AG04450 (cell line): ENCODE data around the gene FAM89A. TPM values are rescaled to one million over a fixed set of nuclear protein-coding genes. Genes with fewer than 3 reads are reported as not detected.
"Not testable (repeated sequence)": the region's sequence is repeated elsewhere in the genome, so short reads cannot be mapped to it uniquely, and the experiment has no call there.

Source experiments
- CTCF ChIA-PET: fragments of 300-600, 350-600 bp; formaldehyde crosslinking; extraction: SDS; loops from one replicate; lab custom pipeline; 2022; ENCODE audit warnings: antibody characterized with exemption, inconsistent platforms; lab: Charles Lee
- POLR2A ChIA-PET: fragments of 350-600 bp; formaldehyde crosslinking; extraction: SDS; loops from one replicate; lab custom pipeline; 2021; ENCODE audit warnings: antibody characterized with exemption, inconsistent platforms; lab: Yijun Ruan, JAX
- DNase-seq: peaks from one replicate; pipeline ENCODE4 v3.0.0-alpha.2; 2011; ENCODE audit warnings: low read depth, low spot score
- H3K27ac ChIP-seq: one replicate; pipeline ENCODE4 v1.5.1; 2012; ENCODE audit warnings: low read depth, low read length, control low read depth
- H3K27me3 ChIP-seq: one replicate; pipeline ENCODE4 v1.6.0; 2012; ENCODE audit warnings: low read length; ENCODE audit not compliant: control insufficient read depth, insufficient read depth
- H3K4me3 ChIP-seq: 2 replicates; pipeline ENCODE4 v1.5.1; 2011; ENCODE audit warnings: mild to moderate bottlenecking, low read depth, low read length, control low read depth
- H3K9me3 ChIP-seq: 2 replicates; pipeline ENCODE4 v1.5.1; 2012; ENCODE audit warnings: low read length; ENCODE audit not compliant: control insufficient read depth, insufficient read depth
- CTCF ChIP-seq: IDR thresholded peaks from 2 replicates; pipeline ENCODE4 v1.5.1; 2011; ENCODE audit warnings: low read depth, low read length, control low read depth, inconsistent platforms
- polyA plus RNA-seq: library from polyadenylated mRNA; depleted of rRNA; stranded (reverse); fragments of >200 nt; gene quantifications from 2 replicates; pipeline ENCODE4 v1.2.3, GENCODE V29; 2011

Gene FAM89A
- polyA plus RNA-seq, 1 experiment: 13.8 TPM

DNA sequence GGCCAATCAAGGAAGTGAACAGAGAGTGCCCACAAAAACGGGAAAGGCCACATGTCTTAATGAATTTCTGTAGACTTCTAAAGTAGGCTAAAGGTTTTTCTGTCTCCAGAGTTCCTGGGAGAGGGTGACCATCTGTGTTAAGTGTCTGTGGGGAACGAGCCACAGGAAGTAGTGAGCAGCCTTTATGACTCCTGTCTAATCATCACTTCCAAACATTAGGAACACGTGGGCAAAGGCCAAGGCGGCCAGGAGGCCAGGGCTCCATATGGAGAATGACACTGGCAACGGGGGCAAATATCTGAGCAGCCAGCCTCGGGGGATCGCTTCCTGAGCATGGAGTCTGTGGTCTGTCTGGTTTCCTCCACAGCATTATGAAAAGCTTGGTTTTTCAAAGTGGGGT, 7.1 kb downstream of the FAM89A start:
- ChIA-PET POLR2A (no interaction called here), CTCF (no interaction called here)
- no peak for DNase-seq

DNA sequence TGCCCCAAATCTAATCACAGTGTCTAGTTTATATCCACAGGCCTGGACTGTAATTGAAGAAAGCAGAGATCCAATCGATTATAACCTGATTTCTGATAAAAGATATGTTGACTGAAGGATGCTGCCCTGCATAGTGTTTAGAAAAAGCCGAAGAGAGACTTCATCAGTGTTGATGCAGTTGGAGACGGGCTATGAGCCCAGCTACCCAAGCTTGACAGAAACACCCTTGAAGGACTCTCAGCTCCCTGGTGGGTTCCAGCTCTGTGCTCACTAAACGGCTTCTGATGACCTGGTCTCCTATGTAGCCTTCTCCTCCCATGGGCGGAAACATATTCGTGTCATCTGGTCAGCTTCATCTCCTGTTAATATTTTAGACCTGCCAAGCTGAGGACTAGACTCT, 10.2 kb downstream of the FAM89A start:
- no peaks in the 10 kb centered on the region for H3K9me3 ChIP-seq
- POLR2A ChIA-PET: no interaction called here
- no peak overlapping the region for H3K4me3 ChIP-seq
- no peaks in the 10 kb centered on the region for H3K27me3 ChIP-seq
- no peak overlapping the region for H3K27ac ChIP-seq
- TF ChIP-seq CTCF: no peak
- no peak for DNase-seq
- CTCF ChIA-PET: no interaction called here

More for the DNA sequence above, 7.1 kb downstream of the FAM89A start:
- TF ChIP-seq CTCF: no peak
- H3K27ac ChIP-seq: no peak overlapping the region
- H3K27me3 ChIP-seq: no peaks in the 10 kb centered on the region
- no peak overlapping the region for H3K4me3 ChIP-seq
- no peaks in the 10 kb centered on the region for H3K9me3 ChIP-seq

- DNase-seq, CTCF ChIA-PET, H3K27ac ChIP-seq, POLR2A ChIA-PET, H3K27me3 ChIP-seq, H3K9me3 ChIP-seq, H3K4me3 ChIP-seq: not testable (repeated sequence)
These were observed 10.8 kb downstream of the FAM89A start for GRCh38 chr1:231029247-231029646.

- CTCF ChIA-PET: no interaction called here
- Histone ChIP-seq H3K4me3 (no peak overlapping the region), H3K9me3 (no peaks in the 10 kb centered on the region), H3K27me3 (no peaks in the 10 kb centered on the region), H3K27ac (no peak overlapping the region)
- no peak for DNase-seq
- no peak for TF ChIP-seq CTCF
- POLR2A ChIA-PET: no interaction called here
These were observed 11.4 kb downstream of the FAM89A start for GRCh38 chr1:231028682-231029081.

DNA sequence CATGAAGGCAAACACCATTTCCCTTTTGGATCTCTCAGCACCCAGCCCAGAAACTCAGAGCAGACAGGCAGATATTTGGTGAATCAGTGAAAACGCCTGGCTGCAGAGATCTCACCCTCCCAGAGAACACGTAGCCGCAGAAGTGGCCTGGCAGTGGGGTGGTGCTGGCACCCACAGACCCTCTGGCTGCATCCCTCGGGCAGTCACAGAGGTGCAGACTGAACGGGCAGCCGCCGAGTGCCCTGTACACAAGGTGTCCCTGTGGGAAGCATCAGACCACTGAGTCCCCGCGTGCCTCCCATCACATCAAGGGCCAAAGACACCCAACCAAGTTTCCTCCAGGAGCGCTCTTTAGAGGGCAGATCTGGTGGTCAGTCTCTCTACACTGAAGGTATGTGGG, 12.1 kb downstream of the FAM89A start:
- ChIA-PET CTCF (no interaction called here), POLR2A (no interaction called here)
- Histone ChIP-seq H3K27me3 (no peaks in the 10 kb centered on the region), H3K4me3 (no peak overlapping the region), H3K9me3 (no peaks in the 10 kb centered on the region), H3K27ac (no peak overlapping the region)
- TF ChIP-seq CTCF: no peak
- no peak for DNase-seq
